Activated CD8-positive, alpha-beta T cell treated with anti-CD3 and anti-CD28 coated beads for 36 hours (primary cell): ENCODE data around the gene TLE4. TPM values are rescaled to one million over a fixed set of nuclear protein-coding genes. Genes with fewer than 3 reads are reported as not detected.
"Not testable (repeated sequence)": the region's sequence is repeated elsewhere in the genome, so short reads cannot be mapped to it uniquely, and the experiment has no call there.

Experiments
- ATAC-seq: fragments of 200-7000 bp; cut with Tn5 transposase; one replicate; pipeline ENCODE4 v1.10.0; 2021; ENCODE audit warnings: mild to moderate bottlenecking, moderate library complexity
- CTCF ChIA-PET: fragments of 350-600 bp; sonication (Branson Sonifier 250); formaldehyde crosslinking; loops from one replicate; lab custom pipeline; 2021; ENCODE audit warnings: antibody characterized with exemption; lab: Charles Lee
- POLR2A ChIA-PET: fragments of 350-600 bp; sonication (Branson Sonifier 250); formaldehyde crosslinking; loops from one replicate; lab custom pipeline; 2021; ENCODE audit warnings: antibody characterized with exemption; lab: Charles Lee
- DNase-seq: peaks from one replicate; pipeline ENCODE4 v3.0.0-alpha.2; 2020
- H3K27ac Mint-ChIP-seq: one replicate; pipeline ENCODE4 v1.8.0; 2021; ENCODE audit warnings: mild to moderate bottlenecking, mixed read lengths
- H3K27me3 Mint-ChIP-seq: one replicate; pipeline ENCODE4 v1.8.0; 2021; ENCODE audit warnings: mixed read lengths
- H3K36me3 Mint-ChIP-seq: one replicate; pipeline ENCODE4 v1.8.0; 2021; ENCODE audit warnings: low read depth, mixed read lengths
- H3K4me1 Mint-ChIP-seq: one replicate; pipeline ENCODE4 v1.8.0; 2021; ENCODE audit warnings: low read depth, mixed read lengths
- H3K4me3 Mint-ChIP-seq: one replicate; pipeline ENCODE4 v1.8.0; 2021; ENCODE audit warnings: mild to moderate bottlenecking, moderate library complexity, mixed read lengths
- H3K9me3 Mint-ChIP-seq: one replicate; pipeline ENCODE4 v1.8.0; 2021; ENCODE audit warnings: mixed read lengths
- CTCF ChIP-seq: fragments of 200-600 bp; IDR thresholded peaks from one replicate; pipeline ENCODE4 v1.8.0; 2022; ENCODE audit warnings: antibody characterized with exemption, mild to moderate bottlenecking
- intact Hi-C: fragments of 100-400 bp; cut with micrococcal nuclease; formaldehyde crosslinking; loops from one replicate; pipeline ENCODE4 v1.10.0; 2022
- total RNA-seq, 2 experiments: library from RNA; stranded (reverse); gene quantifications; one replicate each; pipeline ENCODE4 v1.2.3, GENCODE V29; 2021

Gene TLE4
- total RNA-seq, 2 experiments from 2014 or later = 30.8 to 31.9 TPM

GRCh38 chr9:79639354-79639753, 67.6 kb downstream of the TLE4 start:
- ChIA-PET CTCF (no interaction called here), POLR2A (interaction anchor here (0.7 to 1.1 kb wide), 2 partner anchors 48 to 68 kb away, joined by 3 read pairs; partner anchors contain the start of gene TLE4)
- Mint-ChIP-seq H3K9me3 (peaks cover 25% of the 10 kb centered on the region), H3K4me3 (no peak overlapping the region), H3K27me3 (no peaks in the 10 kb centered on the region), H3K36me3 (peaks cover 63% of the 10 kb centered on the region), H3K4me1 (peaks cover 55% of the 10 kb centered on the region), H3K27ac (no peak overlapping the region)
- ATAC-seq (no peak), DNase-seq (no peak)
- TF ChIP-seq CTCF = no peak
- intact Hi-C loops = no loop called here

GRCh38 chr9:79640067-79640466, 68.3 kb downstream of the TLE4 start:
- ATAC-seq, DNase-seq, H3K27me3 Mint-ChIP-seq, POLR2A ChIA-PET, intact Hi-C loops, H3K4me3 Mint-ChIP-seq, CTCF ChIA-PET, H3K27ac Mint-ChIP-seq: not testable (repeated sequence)
- Mint-ChIP-seq H3K36me3 (peaks cover 68% of the 10 kb centered on the region), H3K4me1 (peaks cover 48% of the 10 kb centered on the region), H3K9me3 (peaks cover 30% of the 10 kb centered on the region)

- peaks cover 67% of the 10 kb centered on the region for H3K36me3 Mint-ChIP-seq
- H3K4me3 Mint-ChIP-seq = no peak overlapping the region
- intact Hi-C loops = no loop called here
- no peak for DNase-seq
- no peak overlapping the region for H3K27ac Mint-ChIP-seq
- H3K27me3 Mint-ChIP-seq = no peaks in the 10 kb centered on the region
- peaks cover 34% of the 10 kb centered on the region for H3K9me3 Mint-ChIP-seq
- no peak for ATAC-seq
- ChIA-PET POLR2A (no interaction called here), CTCF (no interaction called here)
- TF ChIP-seq CTCF = no peak
- H3K4me1 Mint-ChIP-seq = peaks cover 39% of the 10 kb centered on the region
These were observed 69.3 kb downstream of the TLE4 start for GRCh38 chr9:79641070-79641469.

GRCh38 chr9:79642671-79643070, 70.9 kb downstream of the TLE4 start:
- H3K9me3 Mint-ChIP-seq = peaks cover 32% of the 10 kb centered on the region
- ATAC-seq (no peak), DNase-seq (no peak)
- peaks cover 54% of the 10 kb centered on the region for H3K36me3 Mint-ChIP-seq
- CTCF ChIA-PET = interaction anchor here (0.8 kb wide), 1 partner anchor 14 kb away, joined by 3 read pairs; no protein-coding TSS in a partner anchor
- TF ChIP-seq CTCF = no peak
- peaks cover 27% of the 10 kb centered on the region for H3K4me1 Mint-ChIP-seq
- POLR2A ChIA-PET = no interaction called here
- H3K27me3 Mint-ChIP-seq = no peaks in the 10 kb centered on the region
- H3K4me3 Mint-ChIP-seq = no peak overlapping the region
- intact Hi-C loops = no loop called here
- no peak overlapping the region for H3K27ac Mint-ChIP-seq

- ATAC-seq (no peak), DNase-seq (no peak)
- Mint-ChIP-seq H3K4me1 (peaks cover 17% of the 10 kb centered on the region), H3K9me3 (peaks cover 25% of the 10 kb centered on the region), H3K27ac (no peak overlapping the region), H3K36me3 (peaks cover 42% of the 10 kb centered on the region), H3K4me3 (no peak overlapping the region), H3K27me3 (no peaks in the 10 kb centered on the region)
- POLR2A ChIA-PET = no interaction called here
- no peak for TF ChIP-seq CTCF
- intact Hi-C loops = no loop called here
- CTCF ChIA-PET = no interaction called here
These were observed 72.3 kb downstream of the TLE4 start for GRCh38 chr9:79644048-79644447.

GRCh38 chr9:79644601-79645000, 72.8 kb downstream of the TLE4 start:
- H3K36me3 Mint-ChIP-seq = peaks cover 42% of the 10 kb centered on the region

More at GRCh38 chr9:79644601-79645000, 72.8 kb downstream of the TLE4 start:
- no peaks in the 10 kb centered on the region for H3K27me3 Mint-ChIP-seq
- DNase-seq = no peak
- ChIA-PET CTCF (no interaction called here), POLR2A (no interaction called here)
- H3K4me1 Mint-ChIP-seq = peaks cover 14% of the 10 kb centered on the region
- ATAC-seq = no peak
- no peak overlapping the region for H3K4me3 Mint-ChIP-seq
- no peak for TF ChIP-seq CTCF
- intact Hi-C loops = no loop called here
- no peak overlapping the region for H3K27ac Mint-ChIP-seq
- H3K9me3 Mint-ChIP-seq = peaks cover 25% of the 10 kb centered on the region
